ENCODE results near the gene CDK19.
"Not testable (repeated sequence)": the region's sequence is repeated elsewhere in the genome, so short reads cannot be mapped to it uniquely, and the experiment has no call there.

The CDK19 gene

GRCh38 chr6:110755411-110755834 lies 59.8 kb downstream of the CDK19 start:
- no peak for DNase-seq

GRCh38 chr6:110753936-110754668 lies 61.2 kb downstream of the CDK19 start:
- not testable (repeated sequence) for DNase-seq

GRCh38 chr6:110748453-110748852 lies 66.8 kb downstream of the CDK19 start:
- DNase-seq, result no peak

- no peak for DNase-seq
Measured at GRCh38 chr6:110746680-110747079, 68.6 kb downstream of the CDK19 start.

- DNase-seq, result no peak
Measured at GRCh38 chr6:110744991-110745390, 70.3 kb downstream of the CDK19 start.

GRCh38 chr6:110742552-110742951 lies 72.7 kb downstream of the CDK19 start:
- DNase-seq, result not testable (repeated sequence)

- DNase-seq, result no peak
Measured at GRCh38 chr6:110741517-110741916, 73.8 kb downstream of the CDK19 start.

GRCh38 chr6:110738899-110739365 lies 76.3 kb downstream of the CDK19 start:
- DNase-seq, result no peak

- DNase-seq, result no peak
Measured at GRCh38 chr6:110735666-110736065, 79.6 kb downstream of the CDK19 start.

GRCh38 chr6:110731898-110732297 lies 83.4 kb downstream of the CDK19 start:
- DNase-seq, result no peak

GRCh38 chr6:110731196-110731595 lies 84.1 kb downstream of the CDK19 start:
- no peak for DNase-seq

- DNase-seq, result no peak
Measured at GRCh38 chr6:110728501-110728900, 86.8 kb downstream of the CDK19 start.

- DNase-seq, result no peak
Measured at GRCh38 chr6:110723017-110723416, 92.3 kb downstream of the CDK19 start.

- DNase-seq, result no peak
Measured at GRCh38 chr6:110720066-110720465, 95.2 kb downstream of the CDK19 start.

GRCh38 chr6:110719601-110720000 lies 95.7 kb downstream of the CDK19 start:
- not testable (repeated sequence) for DNase-seq

- DNase-seq, result no peak
Measured at GRCh38 chr6:110714143-110714542, 101.1 kb downstream of the CDK19 start.

- DNase-seq, result no peak
Measured at GRCh38 chr6:110712238-110712637, 103.0 kb downstream of the CDK19 start.

GRCh38 chr6:110710115-110710514 lies 105.2 kb downstream of the CDK19 start:
- DNase-seq, result no peak

- DNase-seq, result no peak
Measured at GRCh38 chr6:110708295-110708950, 106.8 kb downstream of the CDK19 start.

GRCh38 chr6:110705543-110705942 lies 109.7 kb downstream of the CDK19 start:
- DNase-seq, result no peak

GRCh38 chr6:110703906-110704594 lies 111.2 kb downstream of the CDK19 start:
- DNase-seq, result no peak

- no peak for DNase-seq
Measured at GRCh38 chr6:110703010-110703905, 112.0 kb downstream of the CDK19 start.

- no peak for DNase-seq
Measured at GRCh38 chr6:110699780-110700179, 115.5 kb downstream of the CDK19 start.
